Smooth muscle cell (in vitro differentiated cells): ENCODE measurements around the gene NR4A3. TPM values are rescaled to one million over a fixed set of nuclear protein-coding genes. Genes with fewer than 3 reads are reported as not detected.

Source experiments
- DNase-seq: peaks from one replicate; lab custom pipeline; 2025; ENCODE audit not compliant: unreplicated experiment; lab: John Stamatoyannopoulos, UW
- H2AFZ ChIP-seq: fragments of 200-600 bp; sonication (generic); 2 replicates; pipeline ENCODE4 v1.6.0; 2016; ENCODE audit warnings: antibody characterized with exemption, low read depth, mild to moderate bottlenecking
- H3F3A ChIP-seq: fragments of 200-600 bp; sonication (generic); 2 replicates; pipeline ENCODE4 v1.6.0; 2017; ENCODE audit warnings: antibody characterized with exemption, low read depth
- H3K27ac ChIP-seq: fragments of 200-600 bp; sonication (generic); 2 replicates; pipeline ENCODE4 v1.5.1; 2016; ENCODE audit warnings: low read depth, mild to moderate bottlenecking
- H3K27me3 ChIP-seq: fragments of 200-600 bp; sonication (generic); 2 replicates; pipeline ENCODE4 v1.6.1; 2016; ENCODE audit warnings: low read depth, mild to moderate bottlenecking
- H3K36me3 ChIP-seq: fragments of 200-600 bp; sonication (generic); 2 replicates; pipeline ENCODE4 v1.5.1; 2016; ENCODE audit warnings: low read depth
- H3K4me1 ChIP-seq: fragments of 200-600 bp; sonication (generic); 2 replicates; pipeline ENCODE4 v1.5.1; 2016; ENCODE audit warnings: low read depth
- H3K4me2 ChIP-seq: fragments of 200-600 bp; sonication (generic); 2 replicates; pipeline ENCODE4 v1.6.0; 2016; ENCODE audit warnings: mild to moderate bottlenecking
- H3K4me3 ChIP-seq: fragments of 200-600 bp; sonication (generic); 2 replicates; pipeline ENCODE4 v1.5.1; 2016; ENCODE audit warnings: mild to moderate bottlenecking
- H3K79me2 ChIP-seq: fragments of 200-600 bp; sonication (generic); 2 replicates; pipeline ENCODE4 v1.6.0; 2016; ENCODE audit warnings: low read depth, mild to moderate bottlenecking
- H3K9ac ChIP-seq: fragments of 200-600 bp; sonication (generic); 2 replicates; pipeline ENCODE4 v1.6.0; 2016; ENCODE audit warnings: low read depth
- H3K9me3 ChIP-seq: fragments of 200-600 bp; sonication (generic); replicated peaks from 2 replicates; pipeline ENCODE4 v1.5.1; 2016; ENCODE audit warnings: low read depth
- H4K20me1 ChIP-seq: fragments of 200-600 bp; sonication (generic); 2 replicates; pipeline ENCODE4 v1.6.0; 2016; ENCODE audit warnings: low read depth
- CTCF ChIP-seq: fragments of 200-600 bp; sonication (generic); IDR thresholded peaks from 2 replicates; pipeline ENCODE4 v1.5.1; 2017; ENCODE audit warnings: borderline replicate concordance, mild to moderate bottlenecking, antibody characterized with exemption; ENCODE audit not compliant: insufficient read depth, poor library complexity, severe bottlenecking
- WGBS: methylation state at CpG from one replicate; pipeline ENCODE4 v1.1.7; 2016; ENCODE audit warnings: low lambda C conversion rate; 5-methylcytosine and 5-hydroxymethylcytosine counted together
- polyA plus RNA-seq: library from polyadenylated mRNA; unstranded; fragments of >200 nt; fragmentation: Nextera tagmentation; extraction: Ambion mirVana; gene quantifications from 2 replicates; pipeline ENCODE4 v1.2.1, GENCODE V29; 2016
- total RNA-seq: library from RNA; depleted of rRNA; stranded (reverse); fragments of >200 nt; gene quantifications from 2 replicates; pipeline ENCODE4 v1.2.3, GENCODE V29; 2014

Gene NR4A3
- total and polyA plus RNA-seq, 2 experiments from 2014 or later, result 7.8 to 23.5 TPM

DNA sequence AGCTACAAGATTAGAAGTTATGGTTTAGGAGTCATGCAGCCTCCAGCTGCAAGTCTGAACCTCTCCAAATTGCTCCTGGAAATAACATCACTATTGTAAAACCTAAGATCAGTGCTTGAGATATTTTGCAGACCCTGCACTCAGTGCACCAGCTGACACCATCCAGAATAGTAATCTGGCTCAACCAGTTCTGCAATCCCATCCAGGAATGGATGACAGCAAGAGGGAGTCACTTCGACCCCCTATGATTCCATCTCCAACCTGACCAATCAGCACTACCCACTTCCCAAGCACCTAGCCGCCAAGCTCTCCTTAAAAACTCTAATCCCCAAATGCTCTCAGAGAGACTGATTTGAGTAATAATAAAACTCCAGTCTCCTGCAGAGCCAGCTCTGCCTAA lies 37.9 kb upstream of the NR4A3 start:
- no peak overlapping the region for H2AFZ ChIP-seq
- no peak overlapping the region for H3K4me3 ChIP-seq
- no peaks in the 10 kb centered on the region for H3K4me1 ChIP-seq
- H4K20me1 ChIP-seq, result no peaks in the 10 kb centered on the region
- H3K36me3 ChIP-seq, result no peaks in the 10 kb centered on the region
- no peak overlapping the region for H3K9ac ChIP-seq
- no peaks in the 10 kb centered on the region for H3F3A ChIP-seq
- H3K27ac ChIP-seq, result no peak overlapping the region
- H3K79me2 ChIP-seq, result no peaks in the 10 kb centered on the region
- no peak for TF ChIP-seq CTCF
- DNase-seq, result no peak
- WGBS, result 40% methylated on average over 2 of the region's 2 CpGs
- no peaks in the 10 kb centered on the region for H3K9me3 ChIP-seq
- H3K4me2 ChIP-seq, result no peak overlapping the region
- H3K27me3 ChIP-seq, result no peaks in the 10 kb centered on the region

DNA sequence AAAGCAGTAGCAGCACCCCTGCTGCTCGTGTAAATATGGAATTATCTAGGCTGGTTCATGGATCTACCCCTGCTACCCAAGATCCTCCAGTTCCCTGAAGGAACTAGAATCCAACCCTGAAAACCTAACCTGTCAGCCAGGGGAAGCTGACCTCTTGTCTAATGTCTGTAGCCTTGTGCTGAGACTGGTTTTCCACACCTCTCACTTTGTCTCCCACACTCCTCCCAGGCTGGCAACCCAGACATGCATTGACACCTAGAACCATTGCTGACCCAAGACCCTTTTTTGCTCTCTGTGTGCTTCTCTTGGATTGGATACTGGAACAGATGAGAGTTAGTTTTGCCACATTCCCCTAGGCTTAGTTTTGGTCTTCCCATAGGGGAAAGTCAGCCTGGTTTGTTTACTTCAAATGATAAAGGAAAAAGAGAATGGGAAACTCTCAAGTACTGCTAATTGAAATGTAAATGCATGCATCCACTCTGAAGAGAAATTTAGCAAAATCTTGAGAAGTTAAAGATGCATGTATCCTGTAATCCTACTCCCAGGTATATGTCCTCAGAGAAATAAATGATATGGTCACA lies 36.6 kb upstream of the NR4A3 start:
- Histone ChIP-seq H3K9ac (no peak overlapping the region), H3K36me3 (no peaks in the 10 kb centered on the region)

GRCh38 chr9:99787556-99787955 lies 34.1 kb upstream of the NR4A3 start:
- no peak overlapping the region for H2AFZ ChIP-seq
- no peaks in the 10 kb centered on the region for H3K79me2 ChIP-seq
- TF ChIP-seq CTCF, result no peak
- no peaks in the 10 kb centered on the region for H3K9me3 ChIP-seq
- no peak overlapping the region for H3K4me2 ChIP-seq
- H3K4me1 ChIP-seq, result no peaks in the 10 kb centered on the region
- no peaks in the 10 kb centered on the region for H3F3A ChIP-seq
- H3K9ac ChIP-seq, result no peak overlapping the region
- no peaks in the 10 kb centered on the region for H4K20me1 ChIP-seq
- H3K4me3 ChIP-seq, result no peak overlapping the region
- no peak for DNase-seq
- no peak overlapping the region for H3K27ac ChIP-seq
- no peaks in the 10 kb centered on the region for H3K36me3 ChIP-seq
- no peaks in the 10 kb centered on the region for H3K27me3 ChIP-seq

More for the DNA sequence above, 36.6 kb upstream of the NR4A3 start:
- Histone ChIP-seq H3K79me2 (no peaks in the 10 kb centered on the region), H3K9me3 (no peaks in the 10 kb centered on the region), H4K20me1 (no peaks in the 10 kb centered on the region), H3F3A (no peaks in the 10 kb centered on the region), H3K27me3 (no peaks in the 10 kb centered on the region), H3K4me2 (no peak overlapping the region), H3K4me3 (no peak overlapping the region), H2AFZ (no peak overlapping the region), H3K4me1 (no peaks in the 10 kb centered on the region), H3K27ac (no peak overlapping the region)
- 64% methylated on average over 1 of the region's 1 CpG for WGBS
- DNase-seq, result no peak
- TF ChIP-seq CTCF, result no peak

- Histone ChIP-seq H3K27ac (no peak overlapping the region), H3K9ac (no peak overlapping the region), H3K79me2 (no peaks in the 10 kb centered on the region), H3K27me3 (no peaks in the 10 kb centered on the region), H3K9me3 (no peaks in the 10 kb centered on the region), H3K36me3 (no peaks in the 10 kb centered on the region), H3K4me1 (no peaks in the 10 kb centered on the region), H2AFZ (no peak overlapping the region), H3K4me2 (no peak overlapping the region), H4K20me1 (no peaks in the 10 kb centered on the region), H3F3A (no peaks in the 10 kb centered on the region), H3K4me3 (no peak overlapping the region)
- TF ChIP-seq CTCF, result no peak
- DNase-seq, result no peak
- 95% methylated on average over 4 of the region's 4 CpGs for WGBS
Measured at GRCh38 chr9:99793528-99793927, 28.2 kb upstream of the NR4A3 start.
